Midbrain (tissue), 1 donor: ENCODE measurements around the gene B3GALT6.

Experiments used
- DNase-seq: peaks from one replicate; lab custom pipeline; 2025; lab: John Stamatoyannopoulos, UW

The B3GALT6 gene

GRCh38 chr1:1216770-1217620, 15.0 kb upstream of the B3GALT6 start:
- no peak for DNase-seq

DNA sequence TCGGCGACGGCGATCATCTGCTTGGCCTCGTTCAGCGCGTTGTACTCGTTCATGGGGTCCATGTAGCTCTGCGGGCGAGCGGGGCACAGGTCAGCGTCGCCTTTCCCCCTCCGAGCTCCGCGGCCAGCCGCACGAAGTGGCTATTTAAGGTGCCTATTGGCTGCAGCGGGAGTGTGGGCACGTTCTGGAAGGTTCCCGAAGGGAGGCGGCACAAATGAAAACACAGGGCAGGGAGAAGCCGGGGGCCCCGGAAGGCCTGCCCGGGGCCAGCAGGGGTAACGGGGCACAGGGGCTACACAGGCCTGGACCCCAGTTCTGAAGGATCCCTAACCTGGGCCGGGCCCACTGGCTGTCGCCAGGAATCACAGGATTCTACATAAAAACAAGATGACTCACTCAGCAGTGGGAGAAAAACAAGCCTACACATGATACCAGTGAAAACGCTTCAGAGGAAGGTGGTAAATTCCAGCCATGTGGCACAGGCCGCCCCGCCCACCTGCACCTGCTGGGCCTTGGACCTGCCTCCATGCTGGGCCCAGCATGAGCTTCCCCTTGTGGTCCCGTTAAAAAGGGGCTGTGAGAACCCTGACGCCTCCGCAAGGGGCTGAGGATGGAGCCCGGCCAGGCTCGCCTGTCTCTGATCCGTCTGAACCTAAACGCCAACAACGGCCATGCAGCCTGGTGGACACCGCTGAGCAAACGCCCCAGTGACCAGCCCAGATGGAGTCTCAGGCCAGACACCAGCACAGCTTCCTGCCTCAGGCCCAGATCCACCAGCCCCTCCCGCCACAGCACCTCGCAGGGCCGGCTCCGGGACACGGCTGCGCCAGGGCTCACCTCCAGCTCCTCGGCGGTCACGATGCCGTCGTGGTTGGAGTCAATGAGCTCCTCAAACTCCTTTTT, 14.2 kb upstream of the B3GALT6 start:
- no peak for DNase-seq

- DNase-seq = no peak
Observed at GRCh38 chr1:1218524-1219200, 13.4 kb upstream of the B3GALT6 start.

- no peak for DNase-seq
Observed at GRCh38 chr1:1219341-1219740, 12.7 kb upstream of the B3GALT6 start.

DNA sequence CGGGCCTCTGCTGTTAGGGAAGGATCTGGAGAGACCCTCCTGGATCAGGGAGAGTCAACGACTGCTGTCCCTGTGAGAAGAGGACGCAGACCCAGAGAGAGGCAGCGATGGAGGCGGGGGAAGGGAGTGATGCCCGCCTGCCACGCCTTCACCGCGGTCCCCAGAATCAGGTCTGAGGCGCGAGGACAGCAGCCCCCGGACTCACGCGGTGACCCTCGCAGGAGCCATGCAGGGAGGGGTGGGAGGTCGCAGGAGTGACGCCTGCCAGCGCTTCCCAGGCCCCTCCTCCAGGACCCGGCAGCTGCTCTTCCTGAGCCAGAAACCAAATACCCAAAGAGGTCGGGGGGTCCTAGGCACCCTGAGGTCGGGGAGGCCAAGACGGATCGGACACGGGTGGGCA, 11.8 kb upstream of the B3GALT6 start:
- no peak for DNase-seq

GRCh38 chr1:1221887-1222574, 10.0 kb upstream of the B3GALT6 start:
- no peak for DNase-seq

GRCh38 chr1:1222575-1223225, 9.3 kb upstream of the B3GALT6 start:
- DNase-seq = no peak

DNA sequence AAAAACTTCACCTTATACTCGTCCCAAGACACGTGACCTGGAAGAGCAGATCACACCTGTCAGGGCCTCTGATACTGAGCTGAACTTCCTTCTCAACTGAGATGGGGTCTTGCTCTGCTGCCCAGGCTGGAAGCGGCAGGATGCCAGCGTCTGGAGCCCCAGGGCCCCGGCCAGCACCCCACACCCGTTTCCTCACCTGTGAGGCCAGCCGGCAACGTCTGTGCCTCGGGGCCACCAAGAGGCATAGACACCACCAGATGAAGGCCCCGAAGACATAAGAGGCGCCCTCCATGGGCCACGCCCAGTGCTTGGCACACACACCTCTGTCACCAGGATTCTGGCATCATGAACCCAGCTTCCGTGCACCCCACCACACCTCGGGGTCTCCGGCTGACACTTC, 8.7 kb upstream of the B3GALT6 start:
- no peak for DNase-seq

- no peak for DNase-seq
Observed at GRCh38 chr1:1223891-1224290, 8.1 kb upstream of the B3GALT6 start.

GRCh38 chr1:1225238-1225845, 6.7 kb upstream of the B3GALT6 start:
- no peak for DNase-seq

GRCh38 chr1:1225913-1226312, 6.1 kb upstream of the B3GALT6 start:
- no peak for DNase-seq

DNA sequence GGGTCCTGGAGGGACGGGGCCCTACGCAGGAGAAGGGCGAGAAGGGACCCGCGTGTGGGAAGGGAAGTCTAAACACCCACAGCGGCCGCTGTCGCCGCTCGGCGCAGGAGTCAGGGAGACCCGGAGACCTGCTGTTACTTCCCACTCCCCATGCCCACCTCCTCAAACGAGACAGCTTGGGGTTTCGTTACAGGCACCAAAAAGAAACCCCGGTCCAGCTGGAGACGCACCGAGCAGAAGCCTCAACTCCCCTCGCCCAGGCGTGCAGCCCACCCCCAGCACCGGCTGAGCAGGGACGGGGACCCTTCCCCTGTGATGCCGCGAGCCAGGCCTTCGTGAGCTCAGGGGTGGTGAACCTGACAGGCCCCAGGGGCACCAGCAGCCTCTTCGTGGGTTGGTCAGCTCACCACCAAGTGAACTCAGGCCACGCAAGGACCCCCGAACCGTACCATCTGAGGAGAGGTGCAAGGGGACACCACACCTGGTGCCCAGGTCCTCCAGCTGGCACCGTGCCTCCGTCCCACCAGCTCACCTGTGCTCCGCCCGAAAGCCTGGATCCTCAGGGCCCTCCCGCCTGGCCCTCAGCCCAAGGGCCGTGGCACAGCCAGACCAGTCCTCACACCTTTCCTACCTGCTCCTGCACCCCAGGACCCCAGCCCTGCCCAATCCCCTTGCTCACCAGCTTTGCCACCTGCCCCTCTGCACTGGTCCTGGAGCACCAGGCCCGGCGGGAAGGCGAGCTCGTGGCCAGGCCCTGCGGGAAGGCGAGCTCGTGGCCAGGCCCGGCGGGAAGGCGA, 5.3 kb upstream of the B3GALT6 start:
- no peak for DNase-seq

- no peak for DNase-seq
Observed at GRCh38 chr1:1227386-1227785, 4.7 kb upstream of the B3GALT6 start.

DNA sequence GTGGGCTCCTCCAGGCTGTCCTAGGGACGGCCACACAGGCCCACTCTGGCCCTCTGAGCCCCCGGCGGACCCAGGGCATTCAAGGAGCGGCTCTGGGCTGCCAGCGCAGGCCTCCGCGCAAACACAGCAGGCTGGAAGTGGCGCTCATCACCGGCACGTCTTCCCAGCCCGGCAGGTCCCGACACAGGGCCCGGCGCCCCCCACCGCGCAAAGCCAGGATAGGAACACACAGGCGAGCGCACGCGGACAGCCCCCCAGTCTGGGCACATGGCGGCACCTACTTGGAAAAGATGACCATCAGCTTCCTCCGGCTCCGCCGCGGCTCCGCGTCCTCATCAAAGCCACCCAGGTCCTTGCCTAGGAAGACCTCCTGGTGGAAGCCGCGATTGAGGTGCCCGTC, 3.9 kb upstream of the B3GALT6 start:
- no peak for DNase-seq

GRCh38 chr1:1228596-1229321, 3.3 kb upstream of the B3GALT6 start:
- DNase-seq = no peak

DNA sequence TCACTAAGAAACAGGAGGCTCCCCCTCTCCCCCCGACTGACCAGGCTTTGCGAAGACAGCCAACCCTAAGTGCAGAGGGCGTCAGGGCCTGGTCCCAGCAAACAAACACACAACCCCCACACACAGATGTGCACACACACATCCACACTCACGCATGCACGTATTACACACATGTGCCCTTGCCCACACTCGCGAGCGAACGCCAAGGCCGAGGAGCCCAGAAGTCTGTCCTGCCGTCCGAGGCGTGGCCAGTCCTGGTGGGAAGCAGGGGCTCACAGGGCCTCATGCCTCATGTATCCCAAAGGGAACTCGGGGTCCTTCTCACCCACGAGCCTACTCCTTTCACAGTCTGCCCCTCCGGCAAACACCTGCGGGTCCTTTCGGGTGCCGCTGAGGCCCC, 2.3 kb upstream of the B3GALT6 start:
- DNase-seq = no peak

DNA sequence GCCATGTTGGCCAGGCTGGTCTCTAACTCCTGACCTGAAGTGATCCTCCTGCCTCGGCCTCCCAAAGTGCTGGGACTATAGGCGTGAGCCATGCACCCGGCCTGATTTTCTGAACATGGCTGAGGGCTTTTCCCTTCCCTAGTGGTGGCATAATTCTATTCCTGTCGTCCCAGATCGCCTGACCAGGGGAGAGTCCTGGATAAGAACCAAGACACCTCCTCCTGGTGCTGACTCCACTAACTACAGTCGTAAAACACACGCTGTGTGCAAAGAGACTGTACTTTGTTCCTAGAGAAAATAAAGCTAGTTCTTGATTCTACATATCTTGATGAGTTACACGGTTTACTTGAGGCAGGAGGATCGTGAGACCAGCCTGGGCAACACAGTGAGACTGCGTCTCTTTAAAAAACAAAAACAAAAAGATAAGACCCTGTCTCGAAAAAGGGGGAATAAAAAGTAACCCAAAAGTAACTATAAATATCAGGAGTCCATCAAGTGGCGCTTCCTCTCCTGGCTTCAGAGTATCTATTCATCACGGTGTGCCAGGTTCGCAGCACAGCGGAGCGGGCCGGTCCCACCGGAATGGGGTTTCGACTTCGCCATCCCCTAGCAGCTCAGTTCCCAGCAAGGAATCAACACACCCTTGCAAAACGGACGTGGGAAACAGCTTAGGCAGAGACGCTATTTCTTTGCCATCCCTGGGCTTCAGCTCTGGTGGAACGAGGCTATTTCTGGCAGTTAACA, 1.2 kb upstream of the B3GALT6 start:
- no peak for DNase-seq

- peak; percentile 96 for DNase-seq
Observed at GRCh38 chr1:1231400-1232207, 433 bp upstream of the B3GALT6 start, which contains the start of gene SDF4. Gene SDF4 (minus strand): TSS chr1:1232001. CDS start chr1:1228772, 3,229 bp downstream.
